Uterus (tissue), 2 donors: ENCODE measurements around the gene HOXA3.

Source experiments
- CTCF ChIP-seq, 4 experiments: fragments of 200-600 bp in 2 of 4; fragments of 450-650 bp in 2 of 4; sonication (generic) in 2 of 4; IDR thresholded peaks; one replicate each; pipeline ENCODE4 v1.5.1; 2016 to 2019; ENCODE audit warnings: antibody characterized with exemption in 4 of 4, mild to moderate bottlenecking in 2 of 4, moderate library complexity in 1 of 4
- POLR2A ChIP-seq, 2 donors: fragments of 450-650 bp; IDR thresholded peaks; one replicate each; pipeline ENCODE4 v1.6.1; 2016; ENCODE audit warnings: antibody characterized with exemption in 2 of 2, mild to moderate bottlenecking in 1 of 2, moderate library complexity in 1 of 2

DNA sequence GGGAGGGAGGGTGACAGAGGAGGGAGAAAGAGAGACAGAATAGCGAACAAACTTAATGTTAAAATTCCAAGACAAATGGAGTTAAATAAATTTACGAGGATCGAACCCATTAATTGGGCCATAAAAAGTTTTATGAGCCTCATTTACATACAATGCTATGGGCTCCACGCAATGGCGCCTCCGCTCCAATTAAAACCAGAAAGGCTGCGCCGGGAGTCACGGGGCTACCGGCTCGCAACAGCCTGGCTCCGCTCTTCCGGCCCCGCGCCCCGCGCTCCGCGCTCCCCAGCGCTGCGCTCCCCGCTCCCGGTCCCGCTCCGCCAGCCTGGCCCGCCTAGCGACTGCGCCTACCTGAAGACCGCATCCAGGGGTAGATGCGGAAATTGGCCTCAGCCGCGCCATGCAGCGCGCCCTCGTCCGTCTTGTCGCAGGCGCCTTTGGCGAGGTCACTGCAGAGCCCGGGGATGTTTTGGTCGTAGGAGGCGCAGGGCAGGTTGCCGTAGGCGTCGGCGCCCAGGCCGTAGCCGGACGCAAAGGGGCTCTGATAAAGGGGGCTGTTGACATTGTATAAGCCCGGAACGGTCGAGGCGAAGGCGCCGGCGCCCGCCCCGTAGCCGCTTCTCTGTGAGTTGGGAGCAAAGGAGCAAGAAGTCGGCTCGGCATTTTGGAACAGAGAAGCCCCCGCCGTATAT, 3.6 kb upstream of the HOXA3 start:
- TF ChIP-seq CTCF (IDR thresholded peaks at IDR 0.05) (no peak), POLR2A (IDR thresholded peaks at IDR 0.05) (no peak)
